OCI-LY7 (cell line): ENCODE measurements around the gene OTOG. TPM values are rescaled to one million over a fixed set of nuclear protein-coding genes. Genes with fewer than 3 reads are reported as not detected.

Experiments
- BruUV-seq: library from RNA; stranded (reverse); fragments of 400-500 nt; replicated peaks from 2 replicates; lab custom pipeline; 2021; lab: Mats Ljungman, UMichigan
- CTCF ChIA-PET: fragments of 300-600 bp; sonication (Branson Sonifier 250); formaldehyde crosslinking; loops from one replicate; lab custom pipeline; 2022; ENCODE audit warnings: antibody characterized with exemption; ENCODE audit not compliant: unreplicated experiment; lab: Charles Lee
- POLR2A ChIA-PET: fragments of 300-600 bp; sonication (Branson Sonifier 250); formaldehyde crosslinking; loops from one replicate; lab custom pipeline; 2022; ENCODE audit warnings: antibody characterized with exemption; lab: Charles Lee
- DNase-seq: peaks from one replicate; pipeline ENCODE4 v3.0.0-alpha.2; 2015; ENCODE audit warnings: low spot score
- H2AFZ ChIP-seq: fragments of 200-600 bp; sonication (generic), shearing (Covaris generic); 2 replicates; pipeline ENCODE4 v1.6.1; 2014; ENCODE audit warnings: mild to moderate bottlenecking, antibody characterized with exemption, low read length, moderate library complexity
- H3K27ac ChIP-seq: fragments of 200-600 bp; sonication (generic); 2 replicates; pipeline ENCODE4 v1.5.1; 2014; ENCODE audit warnings: mixed run types, low read depth, mild to moderate bottlenecking, moderate library complexity, low read length, inconsistent platforms; ENCODE audit not compliant: poor library complexity, severe bottlenecking
- H3K36me3 ChIP-seq: fragments of 200-600 bp; sonication (generic); 2 replicates; pipeline ENCODE4 v1.6.1; 2014; ENCODE audit warnings: mild to moderate bottlenecking, antibody characterized with exemption, low read length, moderate library complexity, mixed read lengths; ENCODE audit not compliant: insufficient read depth
- H3K4me1 ChIP-seq: fragments of 200-600 bp; sonication (generic); 2 replicates; pipeline ENCODE4 v1.5.1; 2014; ENCODE audit warnings: mild to moderate bottlenecking, low read length; ENCODE audit not compliant: insufficient read depth, poor library complexity, severe bottlenecking
- H3K4me2 ChIP-seq: fragments of 200-600 bp; sonication (generic); 2 replicates; pipeline ENCODE4 v1.6.1; 2014; ENCODE audit warnings: mild to moderate bottlenecking, low read length
- H3K4me3 ChIP-seq: fragments of 200-600 bp; sonication (generic); 2 replicates; pipeline ENCODE4 v1.5.1; 2014; ENCODE audit warnings: mild to moderate bottlenecking, low read depth, low read length; ENCODE audit not compliant: poor library complexity, severe bottlenecking
- H3K79me2 ChIP-seq: fragments of 200-600 bp; sonication (generic); 2 replicates; pipeline ENCODE4 v1.6.1; 2016; ENCODE audit warnings: low read depth, mild to moderate bottlenecking, low read length, moderate library complexity, mixed read lengths; ENCODE audit not compliant: insufficient read depth
- H3K9me2 ChIP-seq: fragments of 200-600 bp; sonication (generic); 2 replicates; pipeline ENCODE4 v1.6.1; 2016; ENCODE audit warnings: mild to moderate bottlenecking, low read length, mixed read lengths; ENCODE audit not compliant: insufficient read depth
- H3K9me3 ChIP-seq: fragments of 200-600 bp; sonication (generic); 2 replicates; pipeline ENCODE4 v1.6.1; 2014; ENCODE audit warnings: mild to moderate bottlenecking, mixed run types, low read length, mixed read lengths
- H4K20me1 ChIP-seq: fragments of 200-600 bp; sonication (generic); 2 replicates; pipeline ENCODE4 v1.6.1; 2014; ENCODE audit warnings: mild to moderate bottlenecking, antibody characterized with exemption, low read length, moderate library complexity, mixed read lengths; ENCODE audit not compliant: insufficient read depth
- CTCF ChIP-seq: fragments of 200-600 bp; sonication (generic); conservative IDR thresholded peaks from 2 replicates; pipeline ENCODE4 v1.5.1; 2014; ENCODE audit warnings: mild to moderate bottlenecking, antibody characterized with exemption, low read length, moderate library complexity, mixed read lengths
- EZH2phosphoT487 ChIP-seq: fragments of 200-600 bp; sonication (generic); IDR thresholded peaks from 2 replicates; pipeline ENCODE4 v1.6.1; 2018; ENCODE audit warnings: low read depth, borderline replicate concordance, mild to moderate bottlenecking, mixed run types, antibody characterized with exemption, low read length, moderate library complexity, mixed read lengths
- intact Hi-C: fragments of 100-400 bp; cut with micrococcal nuclease; formaldehyde crosslinking; loops from one replicate; pipeline ENCODE4 v1.10.0; 2022; ENCODE audit not compliant: unreplicated experiment
- total RNA-seq, 2 experiments: library from RNA; depleted of rRNA in 1 of 2; stranded (reverse); fragments of >200 nt in 1 of 2; shearing (Covaris generic) in 1 of 2; gene quantifications; 2 replicates each; pipeline ENCODE4 v1.2.3, GENCODE V29; 2014 to 2022

The OTOG gene
- total RNA-seq, 2 experiments from 2014 or later, result not detected

- Histone ChIP-seq H3K27ac (no peak overlapping the region), H3K36me3 (no peaks in the 10 kb centered on the region), H3K9me3 (no peaks in the 10 kb centered on the region), H3K4me3 (no peak overlapping the region), H3K9me2 (no peaks in the 10 kb centered on the region), H4K20me1 (no peaks in the 10 kb centered on the region), H3K79me2 (no peaks in the 10 kb centered on the region), H3K4me1 (no peaks in the 10 kb centered on the region), H2AFZ (no peak overlapping the region), H3K4me2 (no peak overlapping the region)
- BruUV-seq, result no TSS peak
- ChIA-PET CTCF (interaction anchor here (0.6 kb wide), 2 partner anchors 11 to 124 kb away, joined by 4 read pairs; no protein-coding TSS in a partner anchor), POLR2A (interaction anchor here (1.0 kb wide), 1 partner anchor 8 kb away, joined by 3 read pairs; no protein-coding TSS in a partner anchor)
- TF ChIP-seq CTCF, result no peak
- TF ChIP-seq EZH2phosphoT487, result no peak
- intact Hi-C loops, result no loop called here
- DNase-seq, result no peak
These were observed 38.3 kb upstream of the OTOG start for GRCh38 chr11:17508791-17509190.

DNA sequence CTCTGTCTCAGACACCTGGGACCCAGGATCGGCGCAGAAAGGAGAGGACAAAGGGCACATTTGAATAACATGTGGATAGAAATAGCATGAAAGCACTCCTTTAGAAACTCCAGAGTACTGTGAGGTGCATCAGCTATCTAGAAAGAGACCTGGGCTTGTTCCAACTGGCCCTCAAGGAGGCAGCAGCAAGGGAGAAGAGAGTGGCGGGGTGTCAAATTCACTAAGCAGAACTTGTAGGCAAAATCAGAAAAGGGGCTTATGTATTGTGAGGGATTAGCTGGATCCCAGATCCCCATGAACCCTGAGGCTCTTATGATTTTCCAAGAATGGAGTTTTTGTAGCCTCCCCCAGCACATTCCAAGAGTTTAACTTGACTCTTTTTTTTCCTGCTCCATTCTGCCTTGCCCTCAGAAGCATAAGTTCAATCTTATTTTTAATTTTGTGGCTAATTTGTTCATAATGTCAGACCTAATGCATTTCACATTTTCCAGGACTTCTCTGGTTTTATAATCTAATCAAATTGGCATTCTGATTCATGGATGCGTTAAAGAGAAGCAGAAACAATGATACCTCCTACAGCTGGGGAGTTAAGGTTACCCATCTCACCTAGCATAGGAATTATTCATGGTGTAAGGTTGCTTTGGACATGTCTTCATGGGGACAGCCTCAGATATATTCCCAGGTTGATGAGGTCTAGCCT lies 36.4 kb upstream of the OTOG start:
- ChIA-PET CTCF (no interaction called here), POLR2A (no interaction called here)
- H2AFZ ChIP-seq, result no peak overlapping the region
- H3K79me2 ChIP-seq, result no peaks in the 10 kb centered on the region
- H3K9me2 ChIP-seq, result no peaks in the 10 kb centered on the region
- no peak overlapping the region for H3K4me3 ChIP-seq
- no peaks in the 10 kb centered on the region for H3K36me3 ChIP-seq
- no peaks in the 10 kb centered on the region for H4K20me1 ChIP-seq
- H3K27ac ChIP-seq, result no peak overlapping the region
- H3K4me2 ChIP-seq, result no peak overlapping the region
- no peaks in the 10 kb centered on the region for H3K4me1 ChIP-seq
- TF ChIP-seq CTCF (no peak), EZH2phosphoT487 (no peak)
- no TSS peak for BruUV-seq
- no peaks in the 10 kb centered on the region for H3K9me3 ChIP-seq
- intact Hi-C loops, result no loop called here
- no peak for DNase-seq

DNA sequence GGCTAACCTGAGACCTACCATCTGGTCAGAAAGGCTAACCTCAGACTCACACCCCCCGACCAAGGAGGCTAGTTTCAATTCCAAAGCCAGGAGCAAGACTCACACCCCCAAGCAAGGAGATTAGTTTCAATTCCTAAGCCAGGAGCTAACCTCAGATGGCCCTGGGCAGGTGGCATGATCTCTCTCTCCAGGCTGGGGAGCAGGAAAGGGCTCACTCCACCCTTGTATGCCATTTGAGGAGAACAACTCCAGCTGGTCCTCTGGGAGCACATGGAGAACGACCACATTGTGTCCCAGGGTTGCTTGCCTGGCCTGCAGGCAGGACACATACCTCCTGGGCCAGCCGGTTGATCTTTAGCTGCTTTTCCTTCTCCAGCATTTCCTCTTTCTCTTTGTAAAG lies 35.5 kb upstream of the OTOG start:
- Histone ChIP-seq H3K9me2 (no peaks in the 10 kb centered on the region), H3K4me2 (no peak overlapping the region), H3K4me1 (no peaks in the 10 kb centered on the region), H4K20me1 (no peaks in the 10 kb centered on the region), H2AFZ (no peak overlapping the region), H3K36me3 (no peaks in the 10 kb centered on the region), H3K9me3 (no peaks in the 10 kb centered on the region), H3K27ac (no peak overlapping the region), H3K4me3 (no peak overlapping the region), H3K79me2 (no peaks in the 10 kb centered on the region)
- intact Hi-C loops, result no loop called here
- TF ChIP-seq EZH2phosphoT487 (no peak), CTCF (no peak)
- ChIA-PET POLR2A (no interaction called here), CTCF (no interaction called here)
- DNase-seq, result no peak
- BruUV-seq, result no TSS peak
